Amniotic epithelial cell (primary cell): ENCODE measurements around the gene TNFAIP3.
A peak's percentile ranks its signal among the peaks of the same experiment; 100 is the strongest.
"Not testable (repeated sequence)": the region's sequence is repeated elsewhere in the genome, so short reads cannot be mapped to it uniquely, and the experiment has no call there.

Experiments
- DNase-seq: peaks from one replicate; pipeline ENCODE4 v3.0.0-alpha.2; 2010; ENCODE audit warnings: low read depth

Gene TNFAIP3

DNA sequence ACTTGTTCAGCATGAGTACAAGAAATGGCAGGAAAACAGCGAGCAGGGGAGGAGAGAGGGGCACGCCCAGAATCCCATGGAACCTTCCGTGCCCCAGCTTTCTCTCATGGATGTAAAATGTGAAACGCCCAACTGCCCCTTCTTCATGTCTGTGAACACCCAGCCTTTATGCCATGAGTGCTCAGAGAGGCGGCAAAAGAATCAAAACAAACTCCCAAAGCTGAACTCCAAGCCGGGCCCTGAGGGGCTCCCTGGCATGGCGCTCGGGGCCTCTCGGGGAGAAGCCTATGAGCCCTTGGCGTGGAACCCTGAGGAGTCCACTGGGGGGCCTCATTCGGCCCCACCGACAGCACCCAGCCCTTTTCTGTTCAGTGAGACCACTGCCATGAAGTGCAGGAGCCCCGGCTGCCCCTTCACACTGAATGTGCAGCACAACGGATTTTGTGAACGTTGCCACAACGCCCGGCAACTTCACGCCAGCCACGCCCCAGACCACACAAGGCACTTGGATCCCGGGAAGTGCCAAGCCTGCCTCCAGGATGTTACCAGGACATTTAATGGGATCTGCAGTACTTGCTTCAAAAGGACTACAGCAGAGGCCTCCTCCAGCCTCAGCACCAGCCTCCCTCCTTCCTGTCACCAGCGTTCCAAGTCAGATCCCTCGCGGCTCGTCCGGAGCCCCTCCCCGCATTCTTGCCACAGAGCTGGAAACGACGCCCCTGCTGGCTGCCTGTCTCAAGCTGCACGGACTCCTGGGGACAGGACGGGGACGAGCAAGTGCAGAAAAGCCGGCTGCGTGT lies 11.6 kb downstream of the TNFAIP3 start:
- peak; percentile 24 for DNase-seq

DNA sequence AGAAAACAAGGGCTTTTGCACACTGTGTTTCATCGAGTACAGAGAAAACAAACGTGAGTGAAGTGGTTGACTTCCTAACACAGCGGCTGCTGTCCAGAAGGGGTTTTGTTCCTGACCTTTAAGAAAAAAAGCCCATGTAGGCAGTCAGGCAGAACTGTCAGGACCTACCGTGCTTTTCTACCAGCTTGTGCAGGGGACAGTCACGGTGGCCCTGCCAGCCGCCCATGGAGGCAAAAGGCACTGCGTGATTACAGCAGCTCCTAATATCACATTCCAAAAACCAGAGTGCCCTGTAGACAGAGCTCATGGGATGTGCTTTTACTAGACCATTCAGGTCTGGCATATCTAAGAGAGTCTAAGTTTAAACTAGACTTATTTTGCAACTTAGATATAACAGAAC lies 12.2 kb downstream of the TNFAIP3 start:
- DNase-seq, result no peak

DNA sequence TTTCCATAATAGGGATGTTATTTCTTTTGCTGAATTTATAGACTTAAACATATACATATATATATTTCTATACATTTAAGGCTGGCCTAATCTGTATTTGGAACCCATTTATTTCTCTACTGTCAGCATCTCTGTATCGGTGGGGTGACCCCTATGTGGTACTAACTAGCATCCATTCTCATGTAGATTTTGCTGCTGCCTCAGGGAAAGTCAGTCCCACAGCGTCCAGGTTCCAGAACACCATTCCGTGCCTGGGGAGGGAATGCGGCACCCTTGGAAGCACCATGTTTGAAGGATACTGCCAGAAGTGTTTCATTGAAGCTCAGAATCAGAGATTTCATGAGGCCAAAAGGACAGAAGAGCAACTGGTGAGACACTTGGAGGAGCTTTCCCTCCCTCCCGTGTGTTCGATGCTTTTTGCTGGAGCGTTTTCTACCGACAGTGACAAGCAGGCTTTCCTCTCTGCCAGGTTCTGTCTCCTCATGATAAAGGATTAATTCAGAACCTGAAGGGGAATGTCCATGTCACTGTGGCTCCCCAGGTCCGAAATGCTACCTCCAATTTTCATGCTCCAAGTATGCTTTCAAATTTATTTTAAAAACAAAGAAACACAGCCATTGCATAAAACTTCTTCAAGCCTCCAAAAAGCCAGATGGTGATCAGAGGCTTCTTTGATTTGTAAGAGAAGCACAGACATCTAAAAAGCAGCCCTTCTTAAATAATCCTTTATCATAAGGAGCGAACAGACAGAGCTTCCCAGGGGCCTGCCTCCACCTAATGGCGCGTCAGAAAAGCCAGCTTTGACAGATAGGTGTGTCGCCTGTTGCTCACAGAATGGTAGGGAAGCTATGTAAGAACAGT lies 13.1 kb downstream of the TNFAIP3 start:
- DNase-seq, result no peak

DNA sequence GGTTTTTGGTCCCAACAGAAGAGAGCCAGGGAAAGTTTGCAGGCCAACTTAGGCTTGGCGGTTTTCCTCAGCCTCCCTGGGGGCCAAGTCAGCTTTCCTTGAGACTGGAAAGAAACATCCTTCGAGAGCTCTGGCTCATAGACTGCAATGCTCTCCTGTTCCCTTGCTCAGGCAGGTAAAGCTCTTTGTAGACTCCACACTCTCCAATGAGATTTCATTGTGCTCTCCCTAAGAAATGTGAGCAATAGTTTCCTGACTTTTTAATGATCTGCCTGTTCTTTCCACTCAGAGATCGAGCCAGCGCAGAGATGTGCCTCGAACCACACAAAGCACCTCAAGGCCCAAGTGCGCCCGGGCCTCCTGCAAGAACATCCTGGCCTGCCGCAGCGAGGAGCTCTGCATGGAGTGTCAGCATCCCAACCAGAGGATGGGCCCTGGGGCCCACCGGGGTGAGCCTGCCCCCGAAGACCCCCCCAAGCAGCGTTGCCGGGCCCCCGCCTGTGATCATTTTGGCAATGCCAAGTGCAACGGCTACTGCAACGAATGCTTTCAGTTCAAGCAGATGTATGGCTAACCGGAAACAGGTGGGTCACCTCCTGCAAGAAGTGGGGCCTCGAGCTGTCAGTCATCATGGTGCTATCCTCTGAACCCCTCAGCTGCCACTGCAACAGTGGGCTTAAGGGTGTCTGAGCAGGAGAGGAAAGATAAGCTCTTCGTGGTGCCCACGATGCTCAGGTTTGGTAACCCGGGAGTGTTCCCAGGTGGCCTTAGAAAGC lies 13.9 kb downstream of the TNFAIP3 start:
- DNase-seq, result no peak

DNA sequence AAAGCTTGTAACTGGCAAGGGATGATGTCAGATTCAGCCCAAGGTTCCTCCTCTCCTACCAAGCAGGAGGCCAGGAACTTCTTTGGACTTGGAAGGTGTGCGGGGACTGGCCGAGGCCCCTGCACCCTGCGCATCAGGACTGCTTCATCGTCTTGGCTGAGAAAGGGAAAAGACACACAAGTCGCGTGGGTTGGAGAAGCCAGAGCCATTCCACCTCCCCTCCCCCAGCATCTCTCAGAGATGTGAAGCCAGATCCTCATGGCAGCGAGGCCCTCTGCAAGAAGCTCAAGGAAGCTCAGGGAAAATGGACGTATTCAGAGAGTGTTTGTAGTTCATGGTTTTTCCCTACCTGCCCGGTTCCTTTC lies 14.4 kb downstream of the TNFAIP3 start:
- DNase-seq, result no peak

DNA sequence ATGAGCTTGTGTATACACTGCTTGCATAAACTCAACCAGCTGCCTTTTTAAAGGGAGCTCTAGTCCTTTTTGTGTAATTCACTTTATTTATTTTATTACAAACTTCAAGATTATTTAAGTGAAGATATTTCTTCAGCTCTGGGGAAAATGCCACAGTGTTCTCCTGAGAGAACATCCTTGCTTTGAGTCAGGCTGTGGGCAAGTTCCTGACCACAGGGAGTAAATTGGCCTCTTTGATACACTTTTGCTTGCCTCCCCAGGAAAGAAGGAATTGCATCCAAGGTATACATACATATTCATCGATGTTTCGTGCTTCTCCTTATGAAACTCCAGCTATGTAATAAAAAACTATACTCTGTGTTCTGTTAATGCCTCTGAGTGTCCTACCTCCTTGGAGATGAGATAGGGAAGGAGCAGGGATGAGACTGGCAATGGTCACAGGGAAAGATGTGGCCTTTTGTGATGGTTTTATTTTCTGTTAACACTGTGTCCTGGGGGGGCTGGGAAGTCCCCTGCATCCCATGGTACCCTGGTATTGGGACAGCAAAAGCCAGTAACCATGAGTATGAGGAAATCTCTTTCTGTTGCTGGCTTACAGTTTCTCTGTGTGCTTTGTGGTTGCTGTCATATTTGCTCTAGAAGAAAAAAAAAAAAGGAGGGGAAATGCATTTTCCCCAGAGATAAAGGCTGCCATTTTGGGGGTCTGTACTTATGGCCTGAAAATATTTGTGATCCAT lies 15.3 kb downstream of the TNFAIP3 start:
- DNase-seq, result peak; percentile 68

DNA sequence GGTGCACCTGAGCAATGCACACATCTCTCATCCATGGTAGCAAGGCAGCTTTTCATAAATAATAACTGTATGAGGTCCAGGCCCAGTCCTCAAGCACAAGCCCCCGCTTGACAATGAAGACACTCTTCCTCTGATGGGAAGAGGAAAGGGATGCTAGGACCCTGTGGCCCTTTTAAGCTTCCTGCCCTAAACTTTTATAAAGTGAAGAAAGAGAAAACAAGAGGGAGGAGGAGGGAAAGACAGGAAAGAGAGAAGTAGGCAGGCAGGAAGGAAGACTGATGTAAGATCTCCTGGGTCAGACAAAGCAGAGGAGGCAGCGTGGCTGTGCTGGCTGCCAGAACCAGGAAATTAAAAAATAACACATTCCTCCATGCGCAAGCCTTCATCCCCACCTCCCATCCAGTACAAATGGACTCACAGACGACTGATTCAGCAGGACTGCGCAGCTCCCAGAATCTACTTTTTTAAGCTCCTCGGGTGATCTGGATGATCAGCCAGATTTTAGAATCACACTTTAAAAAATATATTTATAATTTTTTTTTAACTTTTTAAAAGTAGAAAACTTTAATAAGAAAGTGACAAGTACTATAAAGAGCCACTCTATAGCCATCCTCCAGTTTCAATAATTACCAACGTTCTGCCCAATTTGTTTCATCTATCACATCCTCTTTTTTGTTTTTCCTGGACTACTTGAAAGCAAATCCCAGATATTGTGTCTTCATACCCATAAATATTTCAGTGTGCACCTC lies 16.5 kb downstream of the TNFAIP3 start:
- DNase-seq, result peak; percentile 79

DNA sequence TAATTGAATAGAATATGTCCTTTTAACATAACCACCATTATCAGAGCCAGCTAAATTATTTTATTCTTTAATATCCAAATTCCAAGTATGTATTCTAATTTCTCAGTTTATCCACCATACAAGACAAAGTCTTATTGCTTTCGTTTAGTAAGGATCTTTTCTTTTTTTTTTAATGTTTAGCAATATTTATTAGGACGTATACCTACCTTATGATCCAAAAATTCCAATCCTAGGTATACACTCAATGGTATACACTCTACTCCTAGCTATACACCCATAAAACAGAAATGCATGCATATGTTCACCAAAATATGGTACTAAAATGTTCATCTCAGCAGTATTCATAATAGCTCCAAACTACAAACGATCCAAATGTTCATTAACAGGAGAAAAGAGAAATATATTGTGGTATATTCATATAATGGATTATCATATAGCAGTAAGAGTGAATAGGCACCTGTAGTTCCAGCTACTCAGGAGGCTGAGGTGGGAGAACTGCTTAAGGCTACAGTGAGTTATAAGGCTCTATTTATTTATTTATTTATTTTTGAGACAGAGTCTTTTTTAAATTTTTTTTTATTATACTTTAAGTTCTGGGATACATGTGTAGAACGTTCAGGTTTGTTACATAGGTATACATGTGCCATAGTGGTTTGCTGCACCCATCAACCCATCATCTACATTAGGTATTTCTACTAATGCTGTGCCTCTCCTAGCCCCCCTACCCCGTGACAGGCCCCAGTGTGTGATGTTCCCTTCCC lies 17.3 kb downstream of the TNFAIP3 start:
- no peak for DNase-seq

DNA sequence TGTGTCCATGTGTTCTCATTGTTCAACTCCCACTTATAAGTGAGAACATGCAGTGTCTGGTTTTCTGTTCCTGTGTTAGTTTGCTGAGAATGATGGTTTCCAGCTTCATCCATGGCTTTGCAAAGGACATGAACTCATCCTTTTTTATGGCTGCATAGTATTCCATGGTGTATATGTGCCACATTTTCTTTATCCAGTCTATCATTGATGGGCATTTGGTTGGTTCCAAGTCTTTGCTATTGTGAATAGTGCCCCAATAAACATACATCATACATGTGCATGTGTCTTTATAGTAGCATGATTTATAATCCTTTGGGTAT lies 17.8 kb downstream of the TNFAIP3 start:
- not testable (repeated sequence) for DNase-seq

DNA sequence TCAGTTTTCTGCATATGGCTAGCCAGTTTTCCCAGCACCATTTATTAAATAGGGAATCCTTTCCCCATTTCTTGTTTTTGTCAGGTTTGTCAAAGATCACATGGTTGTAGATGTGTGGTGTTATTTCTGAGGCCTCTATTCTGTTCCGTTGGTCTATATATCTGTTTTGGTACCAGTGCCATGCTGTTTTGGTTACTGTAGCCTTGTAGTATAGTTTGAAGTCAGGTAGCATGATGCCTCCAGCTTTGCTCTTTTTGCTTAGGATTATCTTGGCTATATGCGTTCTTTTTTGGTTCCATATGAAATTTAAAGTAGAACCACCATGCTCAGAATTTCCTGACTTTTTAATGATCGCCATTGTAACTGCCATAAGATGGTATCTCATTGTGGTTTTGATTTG lies 19.2 kb downstream of the TNFAIP3 start:
- DNase-seq, result not testable (repeated sequence)

DNA sequence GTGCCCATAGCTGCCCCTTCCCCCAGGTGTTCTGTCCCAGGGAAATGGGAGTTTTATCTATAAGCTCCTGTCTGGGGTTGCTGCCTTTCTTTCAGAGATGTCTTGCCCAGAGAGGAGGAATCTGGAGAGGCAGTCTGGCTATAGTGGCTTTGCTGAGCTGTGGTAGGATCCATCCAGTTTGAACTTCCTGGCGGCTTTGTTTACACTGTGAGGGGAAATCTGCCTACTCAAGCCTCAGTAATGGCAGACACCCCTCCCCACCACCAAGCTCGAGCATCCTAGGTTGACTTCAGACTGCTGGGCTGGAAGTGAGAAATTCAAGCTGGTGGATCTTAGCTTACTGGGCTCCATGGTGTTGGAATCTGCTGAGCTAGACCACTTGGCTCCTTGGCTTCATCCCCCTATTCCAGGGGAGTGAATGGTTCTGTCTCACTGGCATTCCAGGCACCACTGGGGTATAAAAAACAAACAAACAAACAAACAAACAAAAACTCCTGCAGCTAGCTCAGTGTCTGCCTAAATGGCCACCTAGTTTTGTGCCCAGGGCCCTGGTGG lies 24.0 kb downstream of the TNFAIP3 start:
- DNase-seq, result no peak

DNA sequence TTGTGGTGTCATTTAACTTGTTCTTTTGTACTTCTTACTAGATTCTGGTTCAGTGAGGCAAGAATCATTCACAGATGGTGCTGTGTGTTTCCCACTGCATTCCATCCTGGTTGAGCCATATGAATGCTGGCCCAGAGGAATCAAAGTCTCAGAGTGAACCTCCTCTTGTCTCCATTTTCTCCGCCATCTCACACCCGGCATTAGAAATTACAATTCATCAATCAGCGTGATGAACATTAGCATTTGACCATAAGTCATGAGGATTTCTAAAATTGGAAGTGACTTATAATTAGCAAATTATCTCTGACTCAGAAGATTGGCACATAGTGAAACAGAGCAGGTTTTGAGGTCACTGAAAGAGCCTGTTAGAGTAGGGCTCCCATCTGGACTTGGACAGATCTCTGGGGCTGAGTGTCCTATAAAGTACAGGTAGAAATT lies 25.2 kb downstream of the TNFAIP3 start:
- DNase-seq, result peak; percentile 90

DNA sequence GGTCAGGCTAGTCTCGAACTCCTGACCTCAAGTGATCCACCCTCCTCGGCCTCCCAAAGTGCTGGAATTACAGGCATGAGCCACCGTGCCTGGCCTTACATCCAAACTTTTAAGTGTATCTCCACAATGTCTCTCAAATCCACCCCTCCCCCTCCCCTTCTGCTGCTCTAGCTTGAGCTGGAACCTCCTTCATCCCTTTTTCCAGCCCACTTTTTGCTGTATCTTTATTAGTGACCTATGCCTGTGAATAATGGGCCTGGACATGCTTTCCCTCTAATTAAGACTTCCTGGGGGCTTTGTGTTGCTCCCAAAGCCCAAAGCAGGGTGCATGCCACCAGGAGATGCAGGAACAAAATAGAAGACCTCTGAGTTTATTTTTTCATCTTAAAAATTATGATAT lies 26.1 kb downstream of the TNFAIP3 start:
- no peak for DNase-seq

DNA sequence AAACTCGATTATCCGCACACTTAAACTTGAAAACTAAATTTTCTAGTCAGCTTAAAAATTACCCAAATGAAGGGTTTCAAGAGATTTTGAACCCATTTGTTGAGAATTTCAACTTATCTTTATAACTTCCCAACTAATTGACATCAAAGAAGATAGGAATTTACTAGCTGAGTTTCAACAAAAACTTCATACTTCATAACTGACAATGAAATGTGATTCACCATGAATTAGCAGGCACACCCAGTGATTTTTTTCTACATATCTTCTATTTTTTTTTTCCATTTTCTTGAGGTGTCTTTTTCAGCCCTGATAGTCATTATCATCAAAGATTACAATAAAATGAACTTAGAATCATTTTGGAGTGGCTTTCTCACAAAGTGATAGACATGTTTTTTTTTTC lies 26.7 kb downstream of the TNFAIP3 start:
- DNase-seq, result no peak

DNA sequence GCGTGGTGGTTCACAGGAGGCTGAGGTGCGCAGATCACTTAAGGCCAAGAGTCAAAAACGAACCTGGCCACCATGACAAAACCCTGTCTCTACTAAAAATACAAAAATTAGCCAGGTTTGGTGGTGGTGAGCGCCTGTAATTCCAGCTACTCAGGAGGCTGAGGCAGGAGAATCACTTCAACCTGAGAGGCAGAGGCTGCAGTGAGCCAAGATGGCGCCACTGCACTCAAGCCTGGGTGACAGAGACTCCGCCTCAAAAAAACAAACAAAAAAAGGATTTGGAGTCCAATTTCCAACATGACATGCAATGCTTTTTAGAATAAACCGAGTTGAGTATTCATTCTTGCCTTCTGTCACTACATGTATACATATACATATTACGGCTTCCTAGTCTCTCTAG lies 27.3 kb downstream of the TNFAIP3 start:
- DNase-seq, result not testable (repeated sequence)

DNA sequence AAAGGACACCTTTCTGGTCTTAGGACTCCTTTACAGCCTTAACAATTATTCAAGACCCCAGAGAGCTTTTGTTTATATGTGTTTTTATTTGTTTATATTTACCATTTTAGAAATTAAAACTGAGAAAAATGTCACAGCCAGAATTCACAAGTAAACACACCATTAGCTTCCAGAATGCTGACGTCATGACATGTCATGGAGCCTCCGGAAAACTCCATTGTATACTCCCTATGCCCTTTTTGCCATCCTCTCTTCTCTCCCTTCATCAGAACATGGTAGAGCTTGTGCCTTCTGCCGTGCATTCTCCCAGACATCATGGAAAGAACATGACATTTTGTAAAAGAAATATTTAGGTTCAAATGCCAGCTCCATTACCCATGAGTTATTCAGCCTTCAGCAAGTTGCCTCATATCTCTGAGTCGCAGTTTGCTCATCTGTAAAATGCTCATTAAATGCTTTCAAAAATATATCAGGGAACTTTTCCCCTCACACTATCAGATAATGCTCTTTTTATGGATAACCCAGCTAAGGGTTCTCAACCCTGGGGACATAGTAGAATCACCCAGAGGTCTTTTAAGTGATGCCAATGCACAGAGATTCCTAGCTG lies 27.8 kb downstream of the TNFAIP3 start:
- peak; percentile 56 for DNase-seq

DNA sequence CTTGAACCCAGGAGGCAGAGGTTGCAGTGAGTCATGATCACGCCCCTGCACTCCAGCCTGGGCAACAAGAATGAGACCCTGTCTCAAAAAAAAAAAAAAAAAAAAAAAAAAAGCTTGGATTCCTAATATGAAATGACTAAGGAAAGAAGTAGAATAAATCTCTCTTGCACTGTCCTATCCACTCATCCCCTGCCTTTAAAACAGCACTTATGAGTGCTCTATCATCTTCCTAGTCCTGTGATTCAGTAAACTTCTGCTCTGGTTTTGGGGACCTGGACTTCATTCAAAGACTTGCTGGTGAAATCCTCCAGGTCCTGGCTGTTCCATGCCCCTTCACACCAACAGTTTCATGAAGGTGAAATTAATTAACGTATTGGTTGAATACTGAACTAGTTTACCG lies 29.6 kb downstream of the TNFAIP3 start:
- no peak for DNase-seq

DNA sequence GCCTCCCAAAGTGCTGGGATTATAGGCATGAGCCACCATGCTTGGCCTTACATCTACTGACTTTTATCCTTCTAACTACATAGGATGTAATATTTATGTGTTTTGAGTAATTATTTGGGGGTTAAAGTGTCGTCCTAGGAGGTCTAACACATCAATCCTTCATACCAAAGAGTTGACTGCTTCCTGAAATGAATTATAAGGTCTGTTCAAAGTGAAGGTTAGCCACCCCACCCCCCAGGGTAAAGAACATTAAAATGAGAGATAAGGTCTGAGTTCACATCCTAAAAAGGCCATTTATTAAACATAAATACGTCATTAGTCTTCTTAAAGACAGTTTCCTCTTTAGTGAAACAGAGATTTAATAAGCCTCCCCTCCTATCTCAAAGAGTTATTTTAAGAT lies 33.8 kb downstream of the TNFAIP3 start:
- DNase-seq, result peak; percentile 88

DNA sequence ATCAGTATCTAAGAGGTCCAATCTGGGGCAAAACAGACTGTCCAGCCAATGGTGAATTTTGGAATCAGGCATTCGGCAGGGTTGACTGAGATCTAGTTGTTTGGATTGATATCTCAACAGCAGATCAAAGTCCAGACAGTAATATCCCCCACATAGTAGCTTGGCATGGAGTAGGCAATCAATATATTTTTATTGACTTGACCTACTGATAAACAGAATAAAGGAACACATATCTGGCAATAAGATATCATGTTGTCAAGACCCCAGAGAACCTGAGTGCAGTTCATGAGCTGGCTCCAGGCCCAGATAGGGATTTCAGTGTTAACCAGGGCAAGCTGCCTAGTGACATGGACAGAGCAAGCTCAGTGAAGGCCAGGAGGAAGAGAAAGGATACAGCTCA lies 34.4 kb downstream of the TNFAIP3 start:
- peak; percentile 7 for DNase-seq

DNA sequence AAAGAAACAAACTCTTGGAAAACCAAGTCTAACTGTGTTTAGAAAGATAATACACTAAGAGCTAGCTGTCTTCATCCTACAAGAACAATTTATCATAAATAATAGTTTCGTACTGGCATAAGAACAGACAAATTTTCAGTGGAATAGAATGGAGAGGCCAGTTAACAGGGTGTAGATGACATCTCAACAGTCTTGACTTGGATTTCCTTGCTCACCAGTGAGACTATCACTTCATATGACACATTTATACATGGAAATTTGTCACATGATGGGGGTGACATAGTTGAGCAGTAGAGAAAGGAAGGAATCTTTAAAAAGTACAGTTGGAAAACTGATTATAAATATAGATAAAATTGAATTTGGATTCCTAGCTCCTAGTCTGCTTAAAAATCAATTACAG lies 35.6 kb downstream of the TNFAIP3 start:
- DNase-seq, result no peak
